ENCODE data around the gene C6orf89. TPM values are rescaled to one million over a fixed set of nuclear protein-coding genes. Genes with fewer than 3 reads are reported as not detected.

The C6orf89 gene
- total RNA-seq, 1 experiment from 2014 or later = 61.1 TPM

GRCh38 chr6:36893976-36894932 lies 8.5 kb downstream of the C6orf89 start:
- BruUV-seq (replicated peaks) = no TSS peak
- peaks cover 10% of the 10 kb centered on the region for H3K36me3 Mint-ChIP-seq (ENCODE audit: insufficient read depth, unreplicated experiment)
- no peak for TF ChIP-seq CTCF (IDR thresholded peaks at IDR 0.05; ENCODE audit: unreplicated experiment)
- H3K9me3 Mint-ChIP-seq (ENCODE audit: low read depth, unreplicated experiment) = no peaks in the 10 kb centered on the region
- intact Hi-C loops (cut with micrococcal nuclease; ENCODE audit: unreplicated experiment) = no loop called here
- no peaks in the 10 kb centered on the region for H3K27me3 Mint-ChIP-seq (ENCODE audit: unreplicated experiment)
- no peak for DNase-seq
- CTCF ChIA-PET = interaction anchor here (0.7 kb wide), 1 partner anchor 125 kb away, joined by 3 read pairs; no protein-coding TSS in a partner anchor
- H3K27ac Mint-ChIP-seq (ENCODE audit: unreplicated experiment) = no peak overlapping the region
- H3K4me3 Mint-ChIP-seq (ENCODE audit: low read depth, unreplicated experiment) = no peak overlapping the region
- H3K4me1 Mint-ChIP-seq (ENCODE audit: low read depth, unreplicated experiment) = peaks cover 2% of the 10 kb centered on the region

GRCh38 chr6:36897609-36898008 lies 11.9 kb downstream of the C6orf89 start:
- Mint-ChIP-seq H3K4me1 (ENCODE audit: low read depth, unreplicated experiment) (no peaks in the 10 kb centered on the region), H3K9me3 (ENCODE audit: low read depth, unreplicated experiment) (no peaks in the 10 kb centered on the region), H3K27ac (ENCODE audit: unreplicated experiment) (no peak overlapping the region), H3K36me3 (ENCODE audit: insufficient read depth, unreplicated experiment) (peaks cover 33% of the 10 kb centered on the region), H3K4me3 (ENCODE audit: low read depth, unreplicated experiment) (no peak overlapping the region), H3K27me3 (ENCODE audit: unreplicated experiment) (no peaks in the 10 kb centered on the region)
- no peak for TF ChIP-seq CTCF (IDR thresholded peaks at IDR 0.05; ENCODE audit: unreplicated experiment)
- CTCF ChIA-PET = interaction anchor here (1.6 kb wide), 1 partner anchor 121 kb away, joined by 3 read pairs; no protein-coding TSS in a partner anchor
- DNase-seq = no peak
- intact Hi-C loops (cut with micrococcal nuclease; ENCODE audit: unreplicated experiment) = no loop called here
- no TSS peak for BruUV-seq (replicated peaks)

- H3K4me1 Mint-ChIP-seq (ENCODE audit: low read depth, unreplicated experiment) = peaks cover 8% of the 10 kb centered on the region
- H3K4me3 Mint-ChIP-seq (ENCODE audit: low read depth, unreplicated experiment) = no peak overlapping the region
- CTCF ChIA-PET = interaction anchor here (1.1 kb wide), 1 partner anchor 141 kb away, joined by 4 read pairs; no protein-coding TSS in a partner anchor
- no peak overlapping the region for H3K27ac Mint-ChIP-seq (ENCODE audit: unreplicated experiment)
- peaks cover 31% of the 10 kb centered on the region for H3K36me3 Mint-ChIP-seq (ENCODE audit: insufficient read depth, unreplicated experiment)
- H3K27me3 Mint-ChIP-seq (ENCODE audit: unreplicated experiment) = no peaks in the 10 kb centered on the region
- no peak for TF ChIP-seq CTCF (IDR thresholded peaks at IDR 0.05; ENCODE audit: unreplicated experiment)
- intact Hi-C loops (cut with micrococcal nuclease; ENCODE audit: unreplicated experiment) = no loop called here
- BruUV-seq (replicated peaks) = no TSS peak
- no peaks in the 10 kb centered on the region for H3K9me3 Mint-ChIP-seq (ENCODE audit: low read depth, unreplicated experiment)
- DNase-seq = no peak
Measured at GRCh38 chr6:36904114-36904513, 18.4 kb downstream of the C6orf89 start.

- no peak for DNase-seq
- H3K4me1 Mint-ChIP-seq (ENCODE audit: low read depth, unreplicated experiment) = peaks cover 8% of the 10 kb centered on the region
- BruUV-seq (replicated peaks) = no TSS peak
- intact Hi-C loops (cut with micrococcal nuclease; ENCODE audit: unreplicated experiment) = no loop called here
- H3K27me3 Mint-ChIP-seq (ENCODE audit: unreplicated experiment) = no peaks in the 10 kb centered on the region
- TF ChIP-seq CTCF (IDR thresholded peaks at IDR 0.05; ENCODE audit: unreplicated experiment) = no peak
- CTCF ChIA-PET = interaction anchor here (1.6 kb wide), 1 partner anchor 9 kb away, joined by 5 read pairs; no protein-coding TSS in a partner anchor
- H3K27ac Mint-ChIP-seq (ENCODE audit: unreplicated experiment) = no peak overlapping the region
- H3K36me3 Mint-ChIP-seq (ENCODE audit: insufficient read depth, unreplicated experiment) = peaks cover 26% of the 10 kb centered on the region
- no peaks in the 10 kb centered on the region for H3K9me3 Mint-ChIP-seq (ENCODE audit: low read depth, unreplicated experiment)
- H3K4me3 Mint-ChIP-seq (ENCODE audit: low read depth, unreplicated experiment) = no peak overlapping the region
Measured at GRCh38 chr6:36904851-36905393, 19.2 kb downstream of the C6orf89 start.
